GM19351 (cell line): ENCODE results near the gene EHBP1.

Source experiments
- ATAC-seq: cut with Tn5 transposase; IDR thresholded peaks from one replicate; pipeline ENCODE4 v1.9.1; 2021; ENCODE audit warnings: mild to moderate bottlenecking, moderate library complexity; ENCODE audit not compliant: unreplicated experiment

The EHBP1 gene

DNA sequence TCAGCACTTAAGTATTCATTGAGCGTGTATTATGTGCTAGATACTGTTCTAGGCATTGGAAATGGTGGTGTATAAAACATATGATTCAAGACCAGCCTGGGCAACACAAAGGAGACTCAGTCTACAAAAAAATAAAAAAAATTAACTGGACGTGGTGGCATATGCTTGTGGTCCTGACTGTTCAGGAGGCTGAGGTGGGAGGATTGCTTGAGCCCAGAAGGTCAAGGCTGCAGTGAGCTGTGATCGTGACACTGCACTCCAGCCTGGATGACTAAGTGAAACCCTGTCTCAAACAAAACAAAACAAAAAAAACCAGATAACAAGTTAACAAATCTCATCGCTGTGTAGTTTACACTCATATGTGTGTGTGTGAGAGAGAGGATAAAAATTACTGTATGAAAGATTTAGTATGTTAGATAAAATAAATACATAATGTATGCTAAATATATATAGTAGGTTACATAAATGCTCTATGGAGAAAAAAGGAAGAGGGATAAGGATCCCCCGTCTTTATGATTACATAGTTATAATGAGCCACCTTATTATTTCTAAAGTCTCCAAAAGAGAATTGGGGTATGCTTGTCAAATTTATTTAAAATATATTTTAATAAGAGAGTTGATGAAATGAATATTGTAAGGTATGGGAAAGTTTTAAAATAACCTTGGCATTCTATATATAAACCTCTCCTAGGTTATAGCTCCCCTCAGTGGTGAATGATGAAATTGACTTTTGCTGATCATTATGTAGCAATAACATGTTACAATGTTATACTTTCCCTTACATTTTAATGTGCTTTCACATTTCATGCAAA, 69.2 kb downstream of the EHBP1 start:
- ATAC-seq = no peak

DNA sequence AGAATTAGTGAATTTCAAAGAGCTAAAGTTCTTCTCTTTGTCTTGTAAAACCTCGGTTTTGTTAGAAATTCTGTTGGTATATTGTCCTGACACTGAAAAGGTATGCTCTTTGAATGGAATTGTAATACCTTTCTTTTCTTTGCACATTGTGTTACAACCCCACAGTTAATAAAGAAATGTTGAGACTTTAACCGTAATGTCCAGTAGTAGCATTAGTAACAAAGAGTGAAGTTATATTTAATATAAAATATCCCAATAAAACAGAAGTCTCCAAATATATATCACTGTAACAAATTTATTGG, 69.8 kb downstream of the EHBP1 start:
- ATAC-seq = no peak

DNA sequence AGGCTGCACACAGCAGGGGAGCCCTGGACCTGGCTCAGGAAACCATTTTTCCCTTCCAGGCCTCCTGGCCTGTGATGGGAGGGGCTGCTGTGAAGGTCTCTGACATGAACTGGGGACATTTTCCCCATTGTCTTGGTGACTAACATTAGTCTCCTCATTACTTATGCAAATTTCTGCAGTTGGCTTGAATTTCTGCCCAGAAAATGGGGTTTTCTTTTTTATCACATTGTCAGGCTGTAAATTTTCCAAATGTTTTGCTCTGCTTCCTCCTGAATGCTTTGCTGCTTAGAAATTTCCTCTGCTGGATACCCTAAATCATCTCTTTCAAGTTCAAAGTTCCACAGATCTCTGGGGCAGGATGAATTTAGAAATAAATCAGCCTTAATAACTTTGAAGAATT, 78.2 kb downstream of the EHBP1 start:
- no peak for ATAC-seq

DNA sequence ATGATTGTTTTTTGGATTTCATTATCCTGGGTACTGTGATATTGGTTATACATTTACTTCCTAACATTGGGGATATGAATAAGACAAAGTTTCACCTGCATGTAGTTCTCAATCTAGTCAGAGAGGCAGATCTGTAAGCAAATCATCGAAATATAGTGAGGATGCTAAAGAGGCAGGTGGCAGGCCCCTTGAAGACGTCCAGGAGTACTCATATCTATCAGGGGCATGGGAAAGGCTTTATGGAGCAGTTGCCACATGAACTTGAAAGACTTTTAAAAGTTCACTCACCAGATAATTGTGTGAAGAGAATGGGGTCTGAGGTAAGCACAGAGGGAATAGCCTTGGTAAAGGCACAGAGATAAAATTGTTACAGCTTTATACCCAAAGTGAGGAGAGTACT, 78.8 kb downstream of the EHBP1 start:
- ATAC-seq = no peak

DNA sequence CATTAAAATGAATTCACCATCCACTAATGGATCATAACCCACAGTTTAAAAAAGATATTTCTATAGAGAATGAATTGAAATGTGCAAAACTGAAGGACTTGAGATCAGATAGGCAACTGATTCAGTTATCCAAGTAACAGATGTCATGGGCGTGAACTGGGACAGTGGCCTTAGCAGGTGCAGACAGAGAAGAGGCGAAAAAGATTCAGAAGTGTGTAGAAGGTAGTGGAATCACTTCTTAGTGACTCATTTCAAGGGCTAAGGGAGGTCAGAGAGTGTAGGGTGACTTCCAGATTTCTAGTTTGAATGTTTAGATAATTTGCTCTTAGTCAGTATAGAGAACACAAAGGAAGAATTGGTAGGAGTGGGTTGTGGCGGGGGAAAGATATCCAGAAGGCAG, 79.7 kb downstream of the EHBP1 start:
- peak; percentile 85 for ATAC-seq

DNA sequence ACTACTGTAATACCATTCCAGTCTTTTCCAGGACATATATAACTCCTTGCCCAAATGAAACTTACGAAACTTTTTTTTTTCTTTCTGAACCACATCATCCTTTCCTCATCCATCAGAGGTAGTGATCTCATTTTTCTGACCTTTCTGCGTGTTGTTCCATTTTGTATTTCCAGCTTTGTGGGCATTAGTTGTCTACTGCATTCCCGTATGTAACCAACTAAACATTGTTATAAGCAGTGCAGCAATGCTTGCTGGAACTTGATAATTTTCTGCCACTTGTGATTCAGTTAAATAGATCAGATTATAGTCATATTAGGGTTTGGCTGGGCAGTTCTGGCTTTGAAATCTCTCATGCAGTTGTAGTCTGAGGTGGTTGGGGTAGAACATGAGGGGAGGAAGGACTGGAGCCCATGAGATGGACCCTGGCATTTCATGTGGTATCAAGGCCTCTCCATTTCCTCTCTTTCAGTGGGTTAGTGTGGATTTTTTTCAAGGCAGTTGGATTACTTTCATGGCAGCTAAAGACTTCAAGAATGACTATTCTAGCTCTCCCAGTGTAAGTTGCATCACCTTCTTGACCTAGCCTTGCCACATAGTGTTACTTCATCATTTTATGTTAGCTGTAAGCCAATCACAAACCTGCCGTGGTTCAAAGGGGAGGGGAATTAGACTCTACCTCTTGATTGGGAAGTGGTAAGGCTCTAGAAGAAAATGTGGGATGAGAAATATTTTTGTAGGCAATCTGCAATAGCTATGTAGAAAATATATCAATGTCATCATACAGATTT, 80.5 kb downstream of the EHBP1 start:
- no peak for ATAC-seq

DNA sequence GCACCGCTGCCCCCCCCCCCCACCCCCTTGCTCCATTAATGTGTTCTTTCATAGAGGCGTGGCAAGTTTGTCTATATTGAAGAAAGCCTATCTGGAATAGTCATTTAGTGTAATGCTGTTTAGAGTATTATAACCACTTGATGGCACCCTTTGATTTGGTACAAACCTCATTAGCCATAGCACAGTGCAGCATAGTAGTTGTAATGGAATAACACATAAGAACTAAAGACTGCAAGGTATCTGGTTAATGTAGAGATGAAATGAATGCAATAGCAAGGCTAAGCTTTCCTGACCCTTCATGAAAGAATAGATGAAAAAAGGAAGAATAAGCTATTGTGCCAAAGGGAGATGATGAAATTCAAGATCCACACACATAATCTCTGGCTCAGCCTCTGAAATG, 81.9 kb downstream of the EHBP1 start:
- ATAC-seq = peak; percentile 63

DNA sequence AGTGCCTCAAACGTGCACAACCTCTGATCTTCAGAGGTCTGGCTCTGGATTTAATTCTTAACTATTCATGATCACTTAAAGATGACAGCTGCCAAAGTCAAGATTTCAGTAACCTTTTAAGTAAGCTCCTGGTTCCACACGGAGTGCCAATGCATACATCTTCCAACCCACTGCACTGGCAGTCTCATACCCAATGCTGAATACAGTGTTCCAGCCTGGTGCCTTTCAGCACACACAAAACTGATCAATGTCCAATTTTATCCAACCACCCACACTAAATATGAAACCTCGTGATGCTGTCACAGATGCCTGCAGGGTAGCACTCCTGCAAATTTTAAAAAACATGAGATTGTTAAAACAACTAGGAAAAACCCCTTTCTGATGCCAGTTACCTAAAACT, 84.0 kb downstream of the EHBP1 start:
- ATAC-seq = no peak

DNA sequence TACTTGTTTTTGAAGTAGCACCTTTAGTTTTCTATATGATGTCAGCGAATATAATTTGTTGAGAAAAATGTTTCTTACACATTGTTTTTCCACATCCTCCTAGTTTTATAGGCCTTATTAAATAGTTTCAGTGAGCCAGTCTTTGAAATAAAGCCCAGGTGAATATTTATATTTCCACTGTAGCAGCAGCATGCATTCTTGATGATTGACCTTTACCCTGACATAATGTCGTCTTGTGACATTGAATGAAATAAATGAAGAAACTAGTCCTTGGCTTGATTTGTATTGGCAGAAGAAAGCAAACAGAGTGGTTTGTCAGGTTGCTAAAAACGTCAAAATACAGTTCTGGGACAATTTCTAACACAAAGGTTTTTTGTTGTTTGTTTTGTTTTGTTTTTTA, 84.4 kb downstream of the EHBP1 start:
- ATAC-seq = no peak

DNA sequence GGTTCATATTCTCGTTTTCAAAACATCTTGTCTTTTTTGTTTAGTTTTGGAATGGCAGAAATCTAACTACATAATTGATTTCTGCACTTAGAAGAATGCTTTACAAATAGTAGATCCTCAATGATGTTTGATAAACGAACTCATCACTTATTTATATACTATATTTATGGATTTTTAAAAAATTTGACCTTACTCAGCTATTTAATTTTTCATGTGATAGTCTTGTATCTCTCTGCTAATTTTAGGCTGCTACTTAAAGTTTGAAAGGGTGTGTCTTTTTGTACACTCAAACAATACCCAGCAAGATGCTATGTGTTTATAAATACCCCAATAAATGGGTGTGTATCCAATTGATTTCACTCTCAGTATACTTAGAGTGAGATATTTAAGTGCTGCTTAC, 86.9 kb downstream of the EHBP1 start:
- no peak for ATAC-seq

DNA sequence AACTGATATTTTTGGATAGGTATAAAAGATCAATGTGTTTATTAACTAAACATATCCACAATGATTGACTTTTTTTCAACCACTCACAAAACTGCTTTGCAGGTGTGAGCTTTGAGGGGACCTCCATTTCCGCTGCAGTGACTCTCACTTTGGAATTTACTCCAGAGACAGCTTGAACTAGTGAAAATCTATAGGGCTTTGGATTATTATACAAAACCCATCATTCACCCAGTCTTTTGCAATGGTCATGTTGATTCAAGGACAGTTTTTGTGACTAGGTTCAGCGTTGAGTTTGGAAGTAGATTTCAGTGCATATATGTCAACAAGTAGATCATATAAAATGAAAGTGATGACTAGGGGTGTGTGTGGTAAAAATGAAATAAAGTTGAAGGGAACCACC, 87.7 kb downstream of the EHBP1 start:
- ATAC-seq = no peak

DNA sequence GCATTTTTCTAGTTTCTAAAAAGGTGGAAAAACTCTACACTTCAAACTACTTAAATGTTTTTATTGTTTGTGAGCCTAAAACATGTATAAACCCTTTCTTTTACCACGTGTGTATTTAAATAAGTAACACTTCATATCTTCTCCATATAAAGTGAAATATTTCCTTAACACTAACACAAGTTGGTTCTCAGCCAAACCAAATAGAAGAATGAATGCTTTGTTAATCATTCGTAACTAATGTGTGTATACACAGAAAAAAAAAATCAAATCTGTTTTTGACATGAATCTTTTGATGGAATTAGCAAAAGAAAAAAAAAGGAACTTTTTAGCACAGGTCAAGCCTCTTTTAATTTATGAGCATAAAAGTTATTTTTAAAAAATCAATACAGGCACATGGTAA, 89.3 kb downstream of the EHBP1 start:
- ATAC-seq = no peak

DNA sequence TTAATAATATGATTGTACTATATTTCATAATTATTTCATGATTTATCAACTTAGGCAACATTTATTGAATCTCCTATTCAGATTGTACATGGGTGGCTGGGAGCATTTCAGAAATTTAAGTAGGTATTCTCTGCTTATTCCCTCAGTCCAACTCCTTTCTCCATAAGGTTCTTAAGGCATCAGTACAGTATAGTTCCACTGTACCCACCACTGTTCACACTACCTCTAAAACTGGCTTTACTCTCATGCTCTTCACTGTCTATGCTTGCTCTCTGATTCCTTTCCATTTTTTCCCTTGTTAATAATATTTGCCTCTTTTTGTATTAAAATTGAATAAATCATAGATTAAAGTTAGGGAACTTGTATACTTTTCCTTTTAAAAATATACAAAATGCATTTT, 89.8 kb downstream of the EHBP1 start:
- ATAC-seq = no peak

DNA sequence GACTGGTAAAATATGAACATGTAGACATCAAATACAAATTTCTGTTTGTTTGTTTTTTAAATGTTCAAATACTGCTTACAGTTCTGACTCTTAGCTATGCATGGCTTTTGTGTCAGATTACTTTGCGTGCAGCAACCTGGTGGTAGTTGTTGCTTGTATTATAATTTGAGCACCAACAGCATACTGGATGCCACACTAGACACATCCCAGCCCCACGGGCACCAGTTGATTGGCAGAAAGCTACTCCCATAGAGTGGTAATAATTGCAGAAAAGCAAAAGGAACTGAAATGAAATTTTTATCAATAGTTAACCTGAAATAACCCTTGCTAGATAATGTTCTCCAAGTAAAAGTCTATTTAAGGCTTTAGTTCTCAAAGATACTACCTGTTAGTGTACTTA, 91.6 kb downstream of the EHBP1 start:
- ATAC-seq = no peak

DNA sequence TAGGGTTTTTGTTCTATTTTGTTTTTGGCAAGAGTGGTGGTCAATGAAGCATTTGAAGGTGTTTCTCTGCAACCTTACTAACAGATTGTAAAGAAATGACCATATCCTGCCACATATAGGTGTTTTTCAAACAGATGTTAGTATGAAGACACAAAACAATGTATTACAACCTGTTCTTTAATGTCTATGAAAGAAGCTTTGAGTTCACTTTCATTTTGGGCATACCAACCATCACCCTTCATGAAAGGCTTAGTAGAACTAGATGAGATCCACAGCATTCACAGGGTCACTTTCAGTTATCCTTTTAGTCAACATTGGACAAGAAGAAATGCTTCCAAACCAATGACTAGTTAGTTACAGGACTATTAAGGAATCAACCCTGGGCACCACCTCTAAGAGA, 95.1 kb downstream of the EHBP1 start:
- no peak for ATAC-seq

DNA sequence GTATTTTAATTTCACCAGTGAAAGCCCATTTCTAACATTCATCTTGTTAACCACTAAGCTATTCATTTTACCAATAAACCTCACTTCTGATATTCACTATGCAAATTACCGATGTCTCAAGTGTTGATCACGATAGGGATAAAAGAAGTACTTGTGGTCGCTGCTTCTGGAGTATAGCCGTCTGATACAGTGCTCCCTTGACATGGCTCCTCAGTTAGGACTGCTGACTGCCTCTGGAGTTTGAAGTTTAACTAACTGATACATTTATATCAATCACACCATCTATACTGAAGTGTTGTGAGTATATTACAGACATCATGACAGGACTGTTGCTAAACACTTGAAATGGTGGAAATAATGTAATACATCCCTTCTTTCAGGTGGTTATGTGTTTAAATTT, 95.6 kb downstream of the EHBP1 start:
- no peak for ATAC-seq

DNA sequence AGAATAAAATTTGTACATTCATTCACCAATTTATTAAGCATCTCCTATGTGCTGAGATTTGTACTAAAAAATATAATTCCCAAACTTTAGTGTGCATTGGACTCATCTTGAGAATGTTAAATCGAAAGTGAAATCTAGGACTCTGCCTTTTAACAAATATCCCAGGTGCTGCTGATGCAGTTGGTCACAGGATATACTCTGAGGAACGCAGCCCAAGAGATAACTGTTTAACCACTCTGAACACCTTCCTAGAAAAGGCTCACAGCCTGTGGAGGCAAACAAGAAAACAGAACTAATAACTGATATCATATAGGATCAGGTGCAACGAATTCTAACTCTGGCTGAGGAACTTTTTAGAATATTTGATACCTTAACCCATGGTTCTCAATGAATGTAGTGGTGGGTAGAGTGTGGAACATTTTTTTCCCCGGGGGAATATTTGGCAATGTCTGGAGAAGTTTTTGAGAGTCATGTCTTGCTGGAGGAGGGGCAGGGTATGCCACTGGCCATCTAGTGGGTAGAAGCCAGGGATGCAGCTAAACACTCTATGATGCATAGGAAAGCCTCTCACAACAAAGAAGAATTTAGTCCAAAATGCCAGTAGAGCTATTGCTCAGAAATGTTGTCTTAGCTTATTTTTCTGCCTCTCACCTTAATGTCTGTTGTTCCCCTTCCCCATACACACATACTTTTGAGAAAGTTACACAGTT, 96.5 kb downstream of the EHBP1 start:
- no peak for ATAC-seq

DNA sequence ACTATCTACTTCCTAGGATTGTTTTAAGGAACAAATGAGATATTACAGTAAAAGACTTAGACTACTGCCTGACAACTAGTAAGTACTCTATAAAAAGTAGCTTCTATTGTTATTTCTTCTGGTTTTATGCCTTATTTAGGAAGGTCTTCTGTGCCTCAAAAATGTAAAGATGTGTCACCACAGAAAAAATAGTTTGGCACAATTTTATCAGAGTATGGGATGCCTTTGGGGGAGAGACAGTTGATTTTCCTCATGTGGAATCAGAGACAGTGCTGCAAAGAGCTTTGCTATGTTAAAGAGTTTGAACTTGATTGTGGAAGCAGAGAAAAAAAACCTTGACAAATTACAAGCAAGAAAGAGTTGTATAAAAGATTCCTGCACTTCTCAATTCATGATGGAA, 98.4 kb downstream of the EHBP1 start:
- ATAC-seq = no peak

DNA sequence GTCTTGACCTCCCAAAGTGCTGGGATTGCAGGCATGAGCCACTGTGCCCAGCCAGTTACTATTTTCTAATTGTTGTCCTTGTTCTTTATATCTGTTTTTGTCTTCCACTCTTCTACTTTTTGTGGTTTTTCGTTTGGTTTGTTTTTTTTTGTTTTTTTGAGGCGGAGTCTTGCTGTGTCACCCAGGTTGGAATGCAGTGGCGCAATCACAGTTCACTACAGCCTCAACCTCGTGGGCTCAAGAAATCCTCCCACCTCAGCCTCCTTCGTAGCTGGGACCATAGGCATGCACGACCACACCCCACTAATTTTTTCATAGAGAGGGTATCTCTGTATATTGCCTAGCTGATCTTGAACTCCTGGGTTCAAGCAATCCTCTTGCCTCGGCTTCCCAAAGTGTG, 100.7 kb downstream of the EHBP1 start:
- no peak for ATAC-seq

DNA sequence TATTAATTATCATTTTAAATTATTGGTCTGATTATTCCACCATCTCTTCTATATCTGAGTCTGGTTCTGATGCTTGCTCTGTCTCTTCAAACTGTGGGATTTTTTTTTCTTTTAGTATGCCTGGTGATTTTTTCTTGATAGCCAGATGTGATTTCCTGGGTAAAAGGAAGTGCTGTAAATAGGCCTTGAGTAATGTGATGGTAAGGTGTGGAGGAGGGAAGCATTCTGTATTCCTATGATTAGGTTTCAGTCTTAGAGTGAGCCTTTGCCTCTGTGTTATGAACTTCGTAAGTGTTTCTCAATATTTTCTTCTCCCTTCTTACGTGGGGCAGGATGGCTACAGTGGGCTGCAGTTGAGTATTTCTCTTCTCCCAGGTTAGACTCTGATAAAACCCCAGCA, 103.0 kb downstream of the EHBP1 start:
- ATAC-seq = no peak

DNA sequence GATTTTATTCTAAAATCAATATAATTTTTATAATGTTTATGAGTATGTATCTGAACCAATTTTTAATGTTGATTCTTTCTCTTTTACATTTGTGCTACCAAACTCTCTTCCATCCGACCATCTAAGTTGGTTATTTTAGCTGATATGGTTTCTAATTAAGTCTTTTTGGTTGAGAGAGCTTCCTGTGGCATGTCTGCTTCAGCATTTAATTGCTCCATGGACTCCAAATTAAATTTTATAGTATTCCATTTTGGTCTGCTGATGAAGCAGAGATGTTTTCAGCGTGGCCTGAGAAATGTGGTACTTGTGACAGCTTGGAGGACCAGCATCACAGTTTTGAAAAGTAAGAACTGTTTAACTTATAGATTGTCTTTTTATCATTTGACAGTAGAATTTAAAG, 105.6 kb downstream of the EHBP1 start:
- ATAC-seq = no peak

DNA sequence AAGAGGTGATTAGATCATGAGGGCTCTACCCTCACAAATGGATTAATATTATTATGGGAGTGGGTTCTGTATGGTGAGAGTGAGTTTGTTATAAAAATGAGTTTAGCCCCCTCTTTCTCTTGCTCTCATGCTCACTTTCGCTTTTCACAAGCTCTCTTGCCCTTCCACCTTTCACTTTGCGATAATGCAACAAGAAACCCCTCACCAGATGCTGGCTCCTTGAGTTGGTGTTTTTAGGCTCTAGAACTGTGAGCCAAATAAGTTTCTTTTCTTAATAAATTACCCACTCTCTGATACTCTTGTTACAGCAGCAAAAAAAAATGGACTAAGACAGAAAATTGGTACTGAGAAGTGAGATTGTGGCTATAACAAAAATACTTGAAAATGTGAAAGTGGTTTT, 106.5 kb downstream of the EHBP1 start:
- no peak for ATAC-seq
